IMR-90 (cell line): Measurements from ENCODE around the gene HYCC1. TPM values are rescaled to one million over a fixed set of nuclear protein-coding genes. Genes with fewer than 3 reads are reported as not detected.

Experiments used
- ATAC-seq: fragments of 200-7000 bp; cut with Tn5 transposase; 2 replicates; pipeline ENCODE4 v1.9.1; 2020; ENCODE audit warnings: low read depth, mild to moderate bottlenecking, moderate library complexity
- BruUV-seq: library from RNA; stranded (reverse); fragments of 400-500 nt; replicated peaks from 2 replicates; lab custom pipeline; 2021; lab: Mats Ljungman, UMichigan
- CTCF ChIA-PET: fragments of 300-600 bp; formaldehyde crosslinking; extraction: SDS; loops from one replicate; lab custom pipeline; 2021; ENCODE audit warnings: antibody characterized with exemption; lab: Yijun Ruan, JAX
- POLR2A ChIA-PET: fragments of 300-600 bp; sonication (Branson Sonifier 250); formaldehyde crosslinking; loops from one replicate; lab custom pipeline; 2022; ENCODE audit warnings: antibody characterized with exemption; ENCODE audit not compliant: unreplicated experiment; lab: Charles Lee
- DNase-seq: peaks from one replicate; pipeline ENCODE4 v3.0.0; 2013
- H2AFZ ChIP-seq: replicated peaks from 2 replicates; pipeline ENCODE3; 2013; ENCODE audit warnings: low read length, mild to moderate bottlenecking; ENCODE audit not compliant: poor library complexity
- H2AK5ac ChIP-seq: 2 replicates; pipeline ENCODE4 v1.6.1; 2013; ENCODE audit warnings: low read depth, low read length, inconsistent platforms
- H2AK9ac ChIP-seq: replicated peaks from 2 replicates; pipeline ENCODE3; 2013; ENCODE audit warnings: mild to moderate bottlenecking, low read depth, low read length, moderate library complexity; ENCODE audit not compliant: poor library complexity
- H2BK120ac ChIP-seq: 2 replicates; pipeline ENCODE4 v1.6.1; 2013; ENCODE audit warnings: low read depth, low read length, inconsistent platforms
- H2BK15ac ChIP-seq: 3 replicates; pipeline ENCODE4 v1.6.1; 2013; ENCODE audit warnings: low read depth, low read length, inconsistent platforms
- H2BK20ac ChIP-seq: 2 replicates; pipeline ENCODE4 v1.6.1; 2013; ENCODE audit warnings: low read depth, mild to moderate bottlenecking, inconsistent platforms, low read length, moderate library complexity
- H2BK5ac ChIP-seq: 2 replicates; pipeline ENCODE4 v1.6.1; 2013; ENCODE audit warnings: mild to moderate bottlenecking, low read depth, low read length, inconsistent platforms; ENCODE audit not compliant: poor library complexity, severe bottlenecking
- H3K14ac ChIP-seq: replicated peaks from 2 replicates; pipeline ENCODE4 v1.6.1; 2013; ENCODE audit warnings: low read depth, low read length, inconsistent platforms
- H3K18ac ChIP-seq: 2 replicates; pipeline ENCODE4 v1.6.1; 2013; ENCODE audit warnings: low read depth, low read length, control low read depth
- H3K23ac ChIP-seq: 2 replicates; pipeline ENCODE4 v1.6.1; 2013; ENCODE audit warnings: low read depth, low read length, inconsistent platforms
- H3K27ac ChIP-seq: 2 replicates; pipeline ENCODE4 v1.5.1; 2013; ENCODE audit warnings: mild to moderate bottlenecking, control low read depth, low read length; ENCODE audit not compliant: insufficient read depth
- H3K27me3 ChIP-seq: 2 replicates; pipeline ENCODE4 v1.6.1; 2013; ENCODE audit warnings: low read length; ENCODE audit not compliant: control insufficient read depth, insufficient read depth
- H3K36me3 ChIP-seq: 2 replicates; pipeline ENCODE4 v1.6.1; 2013; ENCODE audit warnings: low read length, mixed read lengths; ENCODE audit not compliant: control insufficient read depth, insufficient read depth
- H3K4ac ChIP-seq: 2 replicates; pipeline ENCODE4 v1.6.1; 2013; ENCODE audit warnings: low read depth, low read length, inconsistent platforms
- H3K4me1 ChIP-seq: 2 replicates; pipeline ENCODE4 v1.6.1; 2013; ENCODE audit warnings: low read length, mixed read lengths; ENCODE audit not compliant: control insufficient read depth, insufficient read depth
- H3K4me2 ChIP-seq: 2 replicates; pipeline ENCODE4 v1.6.1; 2013; ENCODE audit warnings: low read depth, mild to moderate bottlenecking, control low read depth, low read length, moderate library complexity
- H3K4me3 ChIP-seq: 2 replicates; pipeline ENCODE4 v1.5.1; 2013; ENCODE audit warnings: low read depth, mild to moderate bottlenecking, control low read depth, low read length, moderate library complexity; ENCODE audit not compliant: insufficient read depth
- H3K56ac ChIP-seq: 2 replicates; pipeline ENCODE4 v1.6.1; 2013; ENCODE audit warnings: low read length, inconsistent platforms; ENCODE audit not compliant: insufficient read depth; ENCODE audit errors: extremely low read depth
- H3K79me1 ChIP-seq, 2 experiments: 2 replicates each; pipeline ENCODE4 v1.6.1; 2013; ENCODE audit warnings: low read length in 2 of 2, inconsistent platforms in 1 of 2, low read depth in 1 of 2
- H3K9ac ChIP-seq: 2 replicates; pipeline ENCODE4 v1.6.1; 2013; ENCODE audit warnings: low read depth, low read length, control low read depth
- H3K9me1 ChIP-seq: 2 replicates; pipeline ENCODE4 v1.6.1; 2013; ENCODE audit warnings: low read length, inconsistent platforms; ENCODE audit not compliant: insufficient read depth
- H3K9me3 ChIP-seq: 2 replicates; pipeline ENCODE4 v1.6.1; 2013; ENCODE audit warnings: low read length; ENCODE audit not compliant: control insufficient read depth, insufficient read depth
- H4K20me1 ChIP-seq: 2 replicates; pipeline ENCODE4 v1.6.1; 2013; ENCODE audit warnings: low read length, inconsistent platforms; ENCODE audit not compliant: insufficient read depth
- H4K5ac ChIP-seq: 2 replicates; pipeline ENCODE4 v1.6.1; 2013; ENCODE audit warnings: mild to moderate bottlenecking, low read depth, low read length, control low read depth
- H4K8ac ChIP-seq, 2 experiments: 2 replicates each; pipeline ENCODE4 v1.6.1; 2013; ENCODE audit warnings: low read depth in 2 of 2, low read length in 2 of 2, control low read depth in 1 of 2, inconsistent platforms in 1 of 2
- H4K91ac ChIP-seq: 2 replicates; pipeline ENCODE4 v1.6.1; 2013; ENCODE audit warnings: low read depth, low read length, inconsistent platforms; ENCODE audit not compliant: insufficient read depth
- BHLHE40 ChIP-seq: fragments of 150-350 bp; IDR thresholded peaks from 2 replicates; pipeline ENCODE4 v1.6.1; 2016; ENCODE audit warnings: mild to moderate bottlenecking, low read depth, low read length
- CEBPB ChIP-seq: IDR thresholded peaks from 2 replicates; pipeline ENCODE4 v1.6.1; 2012; ENCODE audit warnings: low read depth, low read length, improper control_type of control experiment
- ELK1 ChIP-seq: fragments of 150-350 bp; IDR thresholded peaks from 2 replicates; pipeline ENCODE4 v1.6.1; 2016; ENCODE audit warnings: low read depth, mild to moderate bottlenecking, low read length, moderate library complexity, borderline replicate concordance
- MAZ ChIP-seq: IDR thresholded peaks from 2 replicates; pipeline ENCODE4 v1.6.1; 2012; ENCODE audit warnings: low read depth, mild to moderate bottlenecking, low read length, improper control_type of control experiment, moderate library complexity, borderline replicate concordance
- MXI1 ChIP-seq: IDR thresholded peaks from 2 replicates; pipeline ENCODE4 v1.6.1; 2012; ENCODE audit warnings: low read depth, mild to moderate bottlenecking, low read length, moderate library complexity, borderline replicate concordance
- NFE2L2 ChIP-seq: fragments of 150-350 bp; IDR thresholded peaks from 2 replicates; pipeline ENCODE4 v1.6.1; 2016; ENCODE audit warnings: low read depth, mild to moderate bottlenecking, low read length
- POLR2A ChIP-seq: IDR thresholded peaks from 2 replicates; pipeline ENCODE4 v1.6.1; 2012; ENCODE audit warnings: mild to moderate bottlenecking, low read depth, low read length
- RAD21 ChIP-seq: IDR thresholded peaks from 2 replicates; pipeline ENCODE4 v1.6.1; 2012; ENCODE audit warnings: low read length, improper control_type of control experiment
- RCOR1 ChIP-seq: IDR thresholded peaks from 2 replicates; pipeline ENCODE4 v1.6.1; 2012; ENCODE audit warnings: mild to moderate bottlenecking, low read length, improper control_type of control experiment; ENCODE audit not compliant: insufficient replicate concordance
- RFX5 ChIP-seq: IDR thresholded peaks from 2 replicates; pipeline ENCODE4 v1.8.0; 2012; ENCODE audit warnings: low read depth, mild to moderate bottlenecking, low read length, moderate library complexity
- SMC3 ChIP-seq: fragments of 150-350 bp; IDR thresholded peaks from 2 replicates; pipeline ENCODE4 v1.6.1; 2016; ENCODE audit warnings: low read depth, mild to moderate bottlenecking, antibody characterized with exemption, low read length, moderate library complexity
- WGBS, 2 experiments: methylation state at CpG; one replicate each; pipeline versions ENCODE4 v1.1.5 to v1.1.7; 2013; ENCODE audit warnings: missing lambda C conversion rate in 2 of 2; ENCODE audit not compliant: insufficient read length in 1 of 2; ENCODE audit errors: extremely low coverage in 2 of 2; 5-methylcytosine and 5-hydroxymethylcytosine counted together
- dilution Hi-C: fragments of 300-500 bp; cut with HindIII; formaldehyde crosslinking; loops from one replicate; pipeline ENCODE4 v1.14.3; 2018; ENCODE audit warnings: low sequenced_read_pairs; ENCODE audit not compliant: unreplicated experiment
- in situ Hi-C: fragments of 300-500 bp; cut with MboI; formaldehyde crosslinking; loops from 3 replicates; pipeline ENCODE4 v1.14.3; 2019; ENCODE audit warnings: low sequenced_read_pairs, inconsistent platforms, mixed read lengths
- intact Hi-C: fragments of 100-400 bp; cut with micrococcal nuclease; formaldehyde crosslinking; loops from 2 replicates; pipeline ENCODE4 v1.10.0; 2022
- polyA plus RNA-seq, 3 experiments: library from polyadenylated mRNA; depleted of rRNA; stranded (reverse); fragments of >200 nt; gene quantifications; 2 replicates each; pipeline ENCODE4 v1.2.3, GENCODE V29; 2012; ENCODE audit warnings: low replicate concordance in 1 of 3
- total RNA-seq: library from RNA; depleted of rRNA; stranded (reverse); fragments of >200 nt; gene quantifications from 2 replicates; pipeline ENCODE4 v1.2.3, GENCODE V29; 2012
- TF ChIP-seq, protein P1 (sequence below): fragments of 150-350 bp; IDR thresholded peaks from 2 replicates; pipeline ENCODE4 v1.6.1; 2017; ENCODE audit warnings: mild to moderate bottlenecking, antibody characterized with exemption, low read length, low read depth
- TF ChIP-seq, protein P2 (sequence below): conservative IDR thresholded peaks from 2 replicates; pipeline ENCODE4 v1.5.1; 2012; ENCODE audit warnings: mild to moderate bottlenecking, low read depth, low read length, improper control_type of control experiment

Gene HYCC1
- total and polyA plus RNA-seq, 2 of the 4 experiments (the other 2 are of a cell fraction): 44.1 to 78.3 TPM

GRCh38 chr7:22983257-22983855 lies 30.6 kb downstream of the HYCC1 start:
- Histone ChIP-seq H3K9me3 (no peaks in the 10 kb centered on the region), H3K27me3 (no peaks in the 10 kb centered on the region), H3K9me1 (peaks cover 7% of the 10 kb centered on the region; the same call in 1 of the 2 replicates), H3K36me3 (peaks cover 3% of the 10 kb centered on the region; the same call in 1 of the 2 replicates), H4K8ac (no peak overlapping the region), H3K4me3 (no peak overlapping the region), H2BK15ac (no peak overlapping the region), H4K91ac (no peak overlapping the region), H4K20me1 (no peaks in the 10 kb centered on the region), H3K23ac (no peak overlapping the region), H3K79me1 (peaks cover 18 to 62% of the 10 kb centered on the region in 2 experiments), H2AK9ac (no peak overlapping the region), H3K4me2 (no peak overlapping the region), H2BK120ac (no peak overlapping the region), H3K4ac (no peak overlapping the region), H3K4me1 (peaks cover 6% of the 10 kb centered on the region), H2AFZ (no peak overlapping the region), H3K9ac (no peak overlapping the region), H2BK20ac (no peak overlapping the region), H3K56ac (no peak overlapping the region), H2BK5ac (peak overlapping the region; percentile 23), H3K18ac (no peak overlapping the region; the same call in 1 of the 2 replicates), H3K27ac (no peak overlapping the region), H2AK5ac (0 out of 2 replicates have a peak overlapping the region, but pooled peaks have one; percentile 8), H4K5ac (no peak overlapping the region), H3K14ac (no peak overlapping the region)
- 100% methylated on average over 1 of the region's 6 CpGs; no CpG with 5 or more reads in 1 of the 2 experiments for WGBS, 2 experiments
- intact Hi-C loops (no loop called here), in situ Hi-C loops (no loop called here), dilution Hi-C loops (no loop called here)
- no TSS peak for BruUV-seq
- DNase-seq: peak; percentile 25
- ChIA-PET POLR2A (no interaction called here), CTCF (interaction anchor here (0.7 kb wide), 1 partner anchor 71 kb away, joined by 3 read pairs; no protein-coding TSS in a partner anchor)
- ATAC-seq: no peak; the same call in 1 of the 2 replicates
- no peak for TF ChIP-seq CEBPB
- TF ChIP-seq RAD21: no peak
- TF ChIP-seq MXI1: no peak
- no peak for TF ChIP-seq POLR2A
- no peak for TF ChIP-seq RFX5
- TF ChIP-seq NFE2L2: no peak
- TF ChIP-seq, protein P1, sequence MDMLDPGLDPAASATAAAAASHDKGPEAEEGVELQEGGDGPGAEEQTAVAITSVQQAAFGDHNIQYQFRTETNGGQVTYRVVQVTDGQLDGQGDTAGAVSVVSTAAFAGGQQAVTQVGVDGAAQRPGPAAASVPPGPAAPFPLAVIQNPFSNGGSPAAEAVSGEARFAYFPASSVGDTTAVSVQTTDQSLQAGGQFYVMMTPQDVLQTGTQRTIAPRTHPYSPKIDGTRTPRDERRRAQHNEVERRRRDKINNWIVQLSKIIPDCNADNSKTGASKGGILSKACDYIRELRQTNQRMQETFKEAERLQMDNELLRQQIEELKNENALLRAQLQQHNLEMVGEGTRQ: no peak
- no peak for TF ChIP-seq ELK1
- TF ChIP-seq BHLHE40: no peak
- TF ChIP-seq SMC3: no peak
- TF ChIP-seq, protein P2, sequence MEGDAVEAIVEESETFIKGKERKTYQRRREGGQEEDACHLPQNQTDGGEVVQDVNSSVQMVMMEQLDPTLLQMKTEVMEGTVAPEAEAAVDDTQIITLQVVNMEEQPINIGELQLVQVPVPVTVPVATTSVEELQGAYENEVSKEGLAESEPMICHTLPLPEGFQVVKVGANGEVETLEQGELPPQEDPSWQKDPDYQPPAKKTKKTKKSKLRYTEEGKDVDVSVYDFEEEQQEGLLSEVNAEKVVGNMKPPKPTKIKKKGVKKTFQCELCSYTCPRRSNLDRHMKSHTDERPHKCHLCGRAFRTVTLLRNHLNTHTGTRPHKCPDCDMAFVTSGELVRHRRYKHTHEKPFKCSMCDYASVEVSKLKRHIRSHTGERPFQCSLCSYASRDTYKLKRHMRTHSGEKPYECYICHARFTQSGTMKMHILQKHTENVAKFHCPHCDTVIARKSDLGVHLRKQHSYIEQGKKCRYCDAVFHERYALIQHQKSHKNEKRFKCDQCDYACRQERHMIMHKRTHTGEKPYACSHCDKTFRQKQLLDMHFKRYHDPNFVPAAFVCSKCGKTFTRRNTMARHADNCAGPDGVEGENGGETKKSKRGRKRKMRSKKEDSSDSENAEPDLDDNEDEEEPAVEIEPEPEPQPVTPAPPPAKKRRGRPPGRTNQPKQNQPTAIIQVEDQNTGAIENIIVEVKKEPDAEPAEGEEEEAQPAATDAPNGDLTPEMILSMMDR: no peak
- TF ChIP-seq MAZ: no peak
- TF ChIP-seq RCOR1: no peak
